T47D (cell line): ENCODE data around the gene TNNI3K.

ENCODE experiments used
- DNase-seq, 2 experiments: peaks; one replicate each; pipeline versions ENCODE4 v3.0.0 to v3.0.0-alpha.2; 2011 to 2012; ENCODE audit warnings: low read depth in 1 of 2, low spot score in 1 of 2
- JUND ChIP-seq: IDR thresholded peaks from 2 replicates; pipeline ENCODE4 v1.6.1; 2012; ENCODE audit warnings: low read depth
- in situ Hi-C: cut with HindIII; loops from 2 replicates; pipeline ENCODE4 v1.10.0; 2016; ENCODE audit warnings: low sequenced_read_pairs, low pct_unique_long_range_greater_than_20kb

Gene TNNI3K

GRCh38 chr1:74587888-74588287, 352.7 kb downstream of the TNNI3K start:
- in situ Hi-C loops = no loop called here
- no peak for TF ChIP-seq JUND
- no peak for DNase-seq

GRCh38 chr1:74590288-74590687, 355.1 kb downstream of the TNNI3K start:
- in situ Hi-C loops = no loop called here
- TF ChIP-seq JUND = no peak
- DNase-seq = no peak

GRCh38 chr1:74591949-74592348, 356.8 kb downstream of the TNNI3K start:
- DNase-seq = no peak
- in situ Hi-C loops = no loop called here
- TF ChIP-seq JUND = no peak

GRCh38 chr1:74592580-74593355, 357.6 kb downstream of the TNNI3K start:
- no peak for DNase-seq
- TF ChIP-seq JUND = no peak
- in situ Hi-C loops = no loop called here
